ENCODE results near the gene MFSD2B.

DNA sequence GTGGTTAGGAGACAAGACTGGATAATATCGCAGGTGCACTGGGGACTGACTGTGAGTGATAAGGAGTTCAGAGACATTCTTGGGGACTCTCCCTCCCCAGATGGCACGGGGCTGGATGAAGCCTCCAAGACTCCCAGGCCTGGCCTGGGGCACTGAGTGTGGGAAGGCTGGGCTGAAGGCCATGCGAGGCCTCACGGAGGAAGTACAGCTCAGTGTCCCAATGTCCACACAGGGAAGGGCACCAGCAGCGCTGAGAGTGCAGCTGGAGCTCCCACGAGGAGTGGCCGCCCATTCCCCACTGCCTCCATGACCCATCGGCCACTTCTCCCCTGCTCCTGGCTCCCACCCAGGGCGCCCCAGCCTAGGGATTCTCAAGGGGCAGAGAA is 6.5 kb downstream of the MFSD2B start:
- no peak for TF ChIP-seq EZH2 (IDR thresholded peaks at IDR 0.05)
- TF ChIP-seq, protein P1, sequence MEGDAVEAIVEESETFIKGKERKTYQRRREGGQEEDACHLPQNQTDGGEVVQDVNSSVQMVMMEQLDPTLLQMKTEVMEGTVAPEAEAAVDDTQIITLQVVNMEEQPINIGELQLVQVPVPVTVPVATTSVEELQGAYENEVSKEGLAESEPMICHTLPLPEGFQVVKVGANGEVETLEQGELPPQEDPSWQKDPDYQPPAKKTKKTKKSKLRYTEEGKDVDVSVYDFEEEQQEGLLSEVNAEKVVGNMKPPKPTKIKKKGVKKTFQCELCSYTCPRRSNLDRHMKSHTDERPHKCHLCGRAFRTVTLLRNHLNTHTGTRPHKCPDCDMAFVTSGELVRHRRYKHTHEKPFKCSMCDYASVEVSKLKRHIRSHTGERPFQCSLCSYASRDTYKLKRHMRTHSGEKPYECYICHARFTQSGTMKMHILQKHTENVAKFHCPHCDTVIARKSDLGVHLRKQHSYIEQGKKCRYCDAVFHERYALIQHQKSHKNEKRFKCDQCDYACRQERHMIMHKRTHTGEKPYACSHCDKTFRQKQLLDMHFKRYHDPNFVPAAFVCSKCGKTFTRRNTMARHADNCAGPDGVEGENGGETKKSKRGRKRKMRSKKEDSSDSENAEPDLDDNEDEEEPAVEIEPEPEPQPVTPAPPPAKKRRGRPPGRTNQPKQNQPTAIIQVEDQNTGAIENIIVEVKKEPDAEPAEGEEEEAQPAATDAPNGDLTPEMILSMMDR (IDR thresholded peaks at IDR 0.05) = no peak
